Measurements from ENCODE around the gene NECTIN2. TPM values are rescaled to one million over a fixed set of nuclear protein-coding genes. Genes with fewer than 3 reads are reported as not detected.
A peak's percentile ranks its signal among the peaks of the same experiment; 100 is the strongest.

NECTIN2 gene
- total and polyA plus RNA-seq, 2 donors = 11.2 to 19.5 TPM

DNA sequence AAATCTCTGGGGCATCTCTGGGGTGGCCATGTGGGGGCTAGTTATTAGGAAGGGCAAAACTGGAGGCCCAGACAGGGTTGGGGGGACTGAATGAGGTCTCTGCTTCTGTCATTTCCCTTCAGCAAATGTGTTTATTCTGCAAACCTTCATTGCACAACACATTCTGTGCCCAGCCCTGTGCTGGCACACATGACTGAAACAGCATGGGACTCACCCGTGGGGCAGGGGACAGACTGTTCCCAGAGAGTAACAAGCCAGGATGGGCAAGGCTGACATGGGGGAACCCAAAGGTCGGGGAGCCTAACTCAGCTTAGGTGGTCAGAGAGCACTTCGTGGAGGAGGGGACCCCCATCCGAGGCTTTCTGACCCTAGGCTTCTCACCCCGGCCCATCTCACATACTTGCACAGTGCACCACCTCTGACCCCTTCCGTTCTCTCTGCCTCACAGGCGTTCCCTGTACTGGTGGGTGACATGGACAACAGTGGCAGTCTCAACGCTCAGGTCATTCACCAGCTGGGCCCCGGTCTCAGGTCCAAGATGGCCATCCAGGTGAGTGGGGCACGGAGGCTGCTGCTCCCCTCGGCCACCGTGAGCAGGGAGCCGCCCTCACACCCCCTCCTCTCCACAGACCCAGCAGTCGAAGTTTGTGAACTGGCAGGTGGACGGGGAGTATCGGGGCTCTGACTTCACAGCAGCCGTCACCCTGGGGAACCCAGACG is 47.4 kb downstream of the NECTIN2 start:
- DNase-seq (ENCODE audit: low read depth in 6 of 9, low spot score in 9 of 9) = no peak
- 99% methylated on average over 18 of the region's 18 CpGs for WGBS
- Histone ChIP-seq H3K4me3 (ENCODE audit: low read length in 2 of 2) (no peak overlapping the region), H3K36me3 (ENCODE audit: control insufficient read depth in 2 of 2, insufficient read depth in 2 of 2, low read length in 1 of 2) (peaks cover 39 to 51% of the 10 kb centered on the region in 2 donors), H3K9me3 (ENCODE audit: control insufficient read depth in 2 of 2, insufficient read depth in 1 of 2, low read length in 1 of 2) (no peaks in the 10 kb centered on the region), H3K4me1 (ENCODE audit: control insufficient read depth in 2 of 2, insufficient read depth in 2 of 2, low read length in 2 of 2) (peaks cover 13 to 16% of the 10 kb centered on the region in 2 donors), H3K27ac (ENCODE audit: low read depth in 1 of 2, low read length in 1 of 2) (no peak overlapping the region), H3K27me3 (ENCODE audit: control insufficient read depth in 2 of 2, insufficient read depth in 1 of 2, low read length in 1 of 2) (no peaks in the 10 kb centered on the region)

DNA sequence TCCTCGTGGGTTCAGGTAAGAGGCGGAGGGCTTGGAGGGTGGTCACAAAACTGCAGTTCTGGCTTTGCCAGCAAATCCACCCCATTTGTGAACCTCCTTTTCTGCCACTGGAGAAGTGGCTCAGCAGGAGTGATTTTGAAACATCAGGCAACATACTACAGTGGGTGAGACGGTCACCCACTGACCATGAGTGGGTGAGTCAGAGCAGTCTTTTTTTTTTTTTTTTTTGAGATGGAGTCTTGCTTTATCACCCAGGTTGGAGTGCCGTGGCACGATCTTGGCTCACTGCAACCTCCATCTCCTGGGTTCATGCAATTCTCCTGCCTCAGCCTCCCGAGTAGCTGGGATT is 47.9 kb downstream of the NECTIN2 start:
- H3K36me3 ChIP-seq (ENCODE audit: control insufficient read depth in 2 of 2, insufficient read depth in 2 of 2, low read length in 1 of 2) = peaks cover 39 to 52% of the 10 kb centered on the region in 2 donors

DNA sequence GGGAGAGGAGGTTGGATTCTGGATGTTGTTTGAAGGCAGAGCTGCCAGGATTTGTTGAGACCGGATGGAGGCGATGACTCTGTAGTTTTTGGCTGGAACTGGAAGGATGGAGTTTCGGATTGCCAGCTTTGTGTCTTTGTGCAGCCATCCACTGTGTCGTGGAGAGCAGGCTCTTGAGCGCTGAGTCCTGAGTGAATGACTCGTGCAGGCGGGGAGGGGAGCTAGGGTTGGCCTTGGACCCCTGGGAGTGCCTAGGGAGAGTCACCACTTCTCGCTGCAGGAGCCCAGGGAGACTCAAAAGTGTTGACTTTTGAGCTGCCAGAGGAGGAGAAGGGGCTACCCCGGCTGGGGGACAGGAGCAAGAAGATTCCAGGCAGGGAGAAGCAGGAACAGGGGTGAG is 48.8 kb downstream of the NECTIN2 start:
- H3K9me3 ChIP-seq (ENCODE audit: control insufficient read depth in 2 of 2, insufficient read depth in 1 of 2, low read length in 1 of 2) = no peaks in the 10 kb centered on the region
- no peaks in the 10 kb centered on the region for H3K27me3 ChIP-seq (ENCODE audit: control insufficient read depth in 2 of 2, insufficient read depth in 1 of 2, low read length in 1 of 2)
- DNase-seq (ENCODE audit: low read depth in 6 of 9, low spot score in 9 of 9) = no peak
- H3K4me1 ChIP-seq (ENCODE audit: control insufficient read depth in 2 of 2, insufficient read depth in 2 of 2, low read length in 2 of 2) = peaks cover 10 to 13% of the 10 kb centered on the region in 2 donors
- H3K36me3 ChIP-seq (ENCODE audit: control insufficient read depth in 2 of 2, insufficient read depth in 2 of 2, low read length in 1 of 2) = peaks cover 42 to 58% of the 10 kb centered on the region in 2 donors
- H3K4me3 ChIP-seq (ENCODE audit: low read length in 2 of 2) = no peak overlapping the region
- H3K27ac ChIP-seq (ENCODE audit: low read depth in 1 of 2, low read length in 1 of 2) = no peak overlapping the region
- 91% methylated on average over 9 of the region's 9 CpGs for WGBS

More for the DNA sequence above, 47.9 kb downstream of the NECTIN2 start:
- 98% methylated on average over 6 of the region's 6 CpGs for WGBS
- DNase-seq (ENCODE audit: low read depth in 6 of 9, low spot score in 9 of 9) = no peak
- H3K27ac ChIP-seq (ENCODE audit: low read depth in 1 of 2, low read length in 1 of 2) = no peak overlapping the region
- no peak overlapping the region for H3K4me3 ChIP-seq (ENCODE audit: low read length in 2 of 2)
- H3K4me1 ChIP-seq (ENCODE audit: control insufficient read depth in 2 of 2, insufficient read depth in 2 of 2, low read length in 2 of 2) = peaks cover 13 to 16% of the 10 kb centered on the region in 2 donors
- no peaks in the 10 kb centered on the region for H3K9me3 ChIP-seq (ENCODE audit: control insufficient read depth in 2 of 2, insufficient read depth in 1 of 2, low read length in 1 of 2)
- no peaks in the 10 kb centered on the region for H3K27me3 ChIP-seq (ENCODE audit: control insufficient read depth in 2 of 2, insufficient read depth in 1 of 2, low read length in 1 of 2)

DNA sequence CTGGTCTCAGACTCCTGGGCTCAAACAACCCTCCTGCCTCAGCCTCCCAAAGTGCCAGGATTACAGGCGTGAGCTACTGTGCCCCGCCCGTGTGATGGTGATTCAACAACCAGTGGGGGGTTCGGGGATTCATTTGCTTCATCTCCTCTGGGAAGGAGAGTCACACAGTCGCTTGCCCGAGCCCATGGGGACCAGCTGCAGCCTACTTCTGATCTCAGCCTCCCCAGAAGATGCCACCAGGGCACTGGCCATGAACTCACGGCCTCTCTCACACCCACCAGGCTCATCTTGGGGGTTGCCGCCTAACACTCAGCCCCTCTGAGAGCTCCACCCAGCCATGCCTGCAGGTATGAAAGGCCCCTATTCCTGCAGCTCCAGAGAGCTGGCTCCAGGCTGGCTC is 51.7 kb downstream of the NECTIN2 start:
- H3K9me3 ChIP-seq (ENCODE audit: control insufficient read depth in 2 of 2, insufficient read depth in 1 of 2, low read length in 1 of 2) = no peaks in the 10 kb centered on the region
- no peaks in the 10 kb centered on the region for H3K4me1 ChIP-seq (ENCODE audit: control insufficient read depth in 2 of 2, insufficient read depth in 2 of 2, low read length in 2 of 2)
- no peak for DNase-seq (ENCODE audit: low read depth in 6 of 9, low spot score in 9 of 9)
- no peaks in the 10 kb centered on the region for H3K27me3 ChIP-seq (ENCODE audit: control insufficient read depth in 2 of 2, insufficient read depth in 1 of 2, low read length in 1 of 2)
- H3K36me3 ChIP-seq (ENCODE audit: control insufficient read depth in 2 of 2, insufficient read depth in 2 of 2, low read length in 1 of 2) = peaks cover 67 to 74% of the 10 kb centered on the region in 2 donors
- 97% methylated on average over 8 of the region's 8 CpGs for WGBS
- H3K4me3 ChIP-seq (ENCODE audit: low read length in 2 of 2) = no peak overlapping the region
- H3K27ac ChIP-seq (ENCODE audit: low read depth in 1 of 2, low read length in 1 of 2) = no peak overlapping the region

DNA sequence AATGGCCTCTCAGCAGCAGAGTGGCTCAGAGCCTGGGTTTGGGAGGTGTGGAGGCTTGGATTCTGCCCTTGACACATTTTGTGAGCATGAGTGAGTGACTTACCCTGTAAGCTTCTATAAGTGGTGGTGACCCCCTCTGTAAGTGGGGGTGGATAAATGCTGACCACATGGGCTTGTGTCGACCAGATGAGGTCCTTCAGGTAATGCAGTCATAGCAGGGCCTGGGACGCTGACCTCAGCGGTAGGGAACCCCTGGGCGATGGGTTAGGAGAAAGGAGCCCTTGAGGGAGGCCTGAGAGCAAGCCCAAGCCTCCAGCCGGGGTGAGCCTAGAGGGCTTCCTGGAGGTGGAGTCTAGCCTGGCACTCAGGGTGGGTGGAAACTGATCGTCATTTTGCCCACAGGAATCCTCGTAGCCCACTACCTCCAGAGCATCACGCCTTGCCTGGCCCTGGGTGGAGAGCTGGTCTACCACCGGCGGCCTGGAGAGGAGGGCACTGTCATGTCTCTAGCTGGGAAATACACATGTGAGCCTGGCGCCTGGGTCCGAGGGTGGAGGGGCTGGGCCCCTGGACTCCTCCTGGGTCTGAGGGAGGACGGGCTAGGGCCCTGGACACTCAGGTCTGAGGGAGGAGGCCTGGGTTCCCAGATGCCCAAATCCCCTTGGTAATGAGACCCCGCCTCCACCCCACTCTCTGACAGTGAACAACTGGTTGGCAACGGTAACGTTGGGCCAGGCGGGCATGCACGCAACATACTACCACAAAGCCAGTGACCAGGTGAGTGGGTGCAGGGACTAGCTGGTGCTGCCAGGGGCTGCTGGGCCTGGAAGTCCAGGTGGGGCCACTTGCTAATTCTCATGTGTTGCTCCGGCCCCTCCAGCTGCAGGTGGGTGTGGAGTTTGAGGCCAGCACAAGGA is 54.5 kb downstream of the NECTIN2 start:
- H3K36me3 ChIP-seq (ENCODE audit: control insufficient read depth in 2 of 2, insufficient read depth in 2 of 2, low read length in 1 of 2) = peaks cover 53 to 54% of the 10 kb centered on the region in 2 donors

DNA sequence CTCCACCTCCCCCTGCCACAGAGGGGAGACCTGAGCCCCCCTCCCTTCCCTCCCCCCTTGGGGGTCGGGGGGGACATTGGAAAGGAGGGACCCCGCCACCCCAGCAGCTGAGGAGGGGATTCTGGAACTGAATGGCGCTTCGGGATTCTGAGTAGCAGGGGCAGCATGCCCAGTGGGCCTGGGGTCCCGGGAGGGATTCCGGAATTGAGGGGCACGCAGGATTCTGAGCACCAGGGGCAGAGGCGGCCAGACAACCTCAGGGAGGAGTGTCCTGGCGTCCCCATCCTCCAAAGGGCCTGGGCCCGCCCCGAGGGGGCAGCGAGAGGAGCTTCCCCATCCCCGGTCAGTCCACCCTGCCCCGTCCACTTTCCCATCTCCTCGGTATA is 57.1 kb downstream of the NECTIN2 start:
- H3K27me3 ChIP-seq (ENCODE audit: control insufficient read depth in 2 of 2, insufficient read depth in 1 of 2, low read length in 1 of 2) = peaks cover 10 to 33% of the 10 kb centered on the region in 2 donors
- no peak overlapping the region for H3K27ac ChIP-seq (ENCODE audit: low read depth in 1 of 2, low read length in 1 of 2)
- no peak for DNase-seq (ENCODE audit: low read depth in 6 of 9, low spot score in 9 of 9)
- 92% methylated on average over 15 of the region's 15 CpGs for WGBS
- no peak overlapping the region for H3K4me3 ChIP-seq (ENCODE audit: low read length in 2 of 2)
- H3K4me1 ChIP-seq (ENCODE audit: control insufficient read depth in 2 of 2, insufficient read depth in 2 of 2, low read length in 2 of 2) = no peaks in the 10 kb centered on the region
- H3K36me3 ChIP-seq (ENCODE audit: control insufficient read depth in 2 of 2, insufficient read depth in 2 of 2, low read length in 1 of 2) = peaks cover 29 to 32% of the 10 kb centered on the region in 2 donors
- H3K9me3 ChIP-seq (ENCODE audit: control insufficient read depth in 2 of 2, insufficient read depth in 1 of 2, low read length in 1 of 2) = peaks cover 0 to 5% of the 10 kb centered on the region in 2 donors

More for the DNA sequence above, 54.5 kb downstream of the NECTIN2 start:
- WGBS = 97% methylated on average over 19 of the region's 19 CpGs
- Histone ChIP-seq H3K27me3 (ENCODE audit: control insufficient read depth in 2 of 2, insufficient read depth in 1 of 2, low read length in 1 of 2) (peaks cover 8 to 11% of the 10 kb centered on the region in 2 donors), H3K9me3 (ENCODE audit: control insufficient read depth in 2 of 2, insufficient read depth in 1 of 2, low read length in 1 of 2) (no peaks in the 10 kb centered on the region), H3K27ac (ENCODE audit: low read depth in 1 of 2, low read length in 1 of 2) (no peak overlapping the region), H3K4me3 (ENCODE audit: low read length in 2 of 2) (no peak overlapping the region), H3K4me1 (ENCODE audit: control insufficient read depth in 2 of 2, insufficient read depth in 2 of 2, low read length in 2 of 2) (no peaks in the 10 kb centered on the region)
- no peak for DNase-seq (ENCODE audit: low read depth in 6 of 9, low spot score in 9 of 9)

DNA sequence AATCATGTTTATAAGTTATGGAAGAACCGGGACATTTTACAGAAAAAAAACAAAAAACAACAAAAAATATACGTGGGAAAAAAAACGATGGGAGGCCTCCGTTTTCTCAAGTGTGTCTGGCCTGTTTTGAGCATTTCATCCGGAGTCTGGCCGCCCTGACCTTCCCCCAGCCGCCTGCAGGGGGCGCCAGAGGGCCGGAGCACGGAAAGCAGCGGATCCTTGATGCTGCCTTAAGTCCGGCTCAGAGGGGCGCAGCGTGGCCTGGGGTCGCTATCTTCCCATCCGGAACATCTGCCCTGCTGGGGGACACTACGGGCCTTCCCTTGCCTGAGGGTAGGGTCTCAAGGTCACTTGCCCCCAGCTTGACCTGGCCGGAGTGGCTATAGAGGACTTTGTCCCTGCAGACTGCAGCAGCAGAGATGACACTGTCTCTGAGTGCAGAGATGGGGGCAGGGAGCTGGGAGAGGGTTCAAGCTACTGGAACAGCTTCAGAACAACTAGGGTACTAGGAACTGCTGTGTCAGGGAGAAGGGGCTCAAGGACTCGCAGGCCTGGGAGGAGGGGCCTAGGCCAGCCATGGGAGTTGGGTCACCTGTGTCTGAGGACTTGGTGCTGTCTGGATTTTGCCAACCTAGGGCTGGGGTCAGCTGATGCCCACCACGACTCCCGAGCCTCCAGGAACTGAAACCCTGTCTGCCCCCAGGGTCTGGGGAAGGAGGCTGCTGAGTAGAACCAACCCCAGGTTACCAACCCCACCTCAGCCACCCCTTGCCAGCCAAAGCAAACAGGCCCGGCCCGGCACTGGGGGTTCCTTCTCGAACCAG is 57.7 kb downstream of the NECTIN2 start:
- Histone ChIP-seq H3K4me3 (ENCODE audit: low read length in 2 of 2) (no peak overlapping the region), H3K27ac (ENCODE audit: low read depth in 1 of 2, low read length in 1 of 2) (no peak overlapping the region), H3K4me1 (ENCODE audit: control insufficient read depth in 2 of 2, insufficient read depth in 2 of 2, low read length in 2 of 2) (no peaks in the 10 kb centered on the region), H3K36me3 (ENCODE audit: control insufficient read depth in 2 of 2, insufficient read depth in 2 of 2, low read length in 1 of 2) (peaks cover 28 to 32% of the 10 kb centered on the region in 2 donors), H3K27me3 (ENCODE audit: control insufficient read depth in 2 of 2, insufficient read depth in 1 of 2, low read length in 1 of 2) (peaks cover 10 to 33% of the 10 kb centered on the region in 2 donors), H3K9me3 (ENCODE audit: control insufficient read depth in 2 of 2, insufficient read depth in 1 of 2, low read length in 1 of 2) (peaks cover 0 to 5% of the 10 kb centered on the region in 2 donors)
- peak in 4 of 9 donors; percentile 32 to 60 (median 47) for DNase-seq (ENCODE audit: low read depth in 6 of 9, low spot score in 9 of 9)
- WGBS = 46% methylated on average over 24 of the region's 24 CpGs

DNA sequence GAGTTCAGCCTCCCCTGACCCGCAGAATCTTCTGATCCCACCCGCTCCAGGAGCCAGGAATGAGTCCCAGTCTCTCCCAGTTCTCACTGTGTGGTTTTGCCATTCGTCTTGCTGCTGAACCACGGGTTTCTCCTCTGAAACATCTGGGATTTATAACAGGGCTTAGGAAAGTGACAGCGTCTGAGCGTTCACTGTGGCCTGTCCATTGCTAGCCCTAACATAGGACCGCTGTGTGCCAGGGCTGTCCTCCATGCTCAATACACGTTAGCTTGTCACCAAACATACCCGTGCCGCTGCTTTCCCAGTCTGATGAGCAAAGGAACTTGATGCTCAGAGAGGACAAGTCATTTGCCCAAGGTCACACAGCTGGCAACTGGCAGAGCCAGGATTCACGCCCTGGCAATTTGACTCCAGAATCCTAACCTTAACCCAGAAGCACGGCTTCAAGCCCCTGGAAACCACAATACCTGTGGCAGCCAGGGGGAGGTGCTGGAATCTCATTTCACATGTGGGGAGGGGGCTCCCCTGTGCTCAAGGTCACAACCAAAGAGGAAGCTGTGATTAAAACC is 58.4 kb downstream of the NECTIN2 start:
- Histone ChIP-seq H3K9me3 (ENCODE audit: control insufficient read depth in 2 of 2, insufficient read depth in 1 of 2, low read length in 1 of 2) (peaks cover 0 to 5% of the 10 kb centered on the region in 2 donors), H3K27ac (ENCODE audit: low read depth in 1 of 2, low read length in 1 of 2) (no peak overlapping the region), H3K27me3 (ENCODE audit: control insufficient read depth in 2 of 2, insufficient read depth in 1 of 2, low read length in 1 of 2) (peaks cover 10 to 33% of the 10 kb centered on the region in 2 donors), H3K4me1 (ENCODE audit: control insufficient read depth in 2 of 2, insufficient read depth in 2 of 2, low read length in 2 of 2) (no peaks in the 10 kb centered on the region), H3K36me3 (ENCODE audit: control insufficient read depth in 2 of 2, insufficient read depth in 2 of 2, low read length in 1 of 2) (peaks cover 24 to 32% of the 10 kb centered on the region in 2 donors), H3K4me3 (ENCODE audit: low read length in 2 of 2) (no peak overlapping the region)
- no peak for DNase-seq (ENCODE audit: low read depth in 6 of 9, low spot score in 9 of 9)
- WGBS = 95% methylated on average over 12 of the region's 12 CpGs
